H1 (cell line): ENCODE measurements around the gene EPG5. TPM values are rescaled to one million over a fixed set of nuclear protein-coding genes. Genes with fewer than 3 reads are reported as not detected.

Experiments
- CTCF ChIA-PET: fragments of 300-600 bp; sonication (Branson Sonifier 250); formaldehyde crosslinking; loops from one replicate; lab custom pipeline; 2021; ENCODE audit not compliant: partially characterized antibody; lab: Charles Lee
- POLR2A ChIA-PET: fragments of 300-600 bp; sonication (Branson Sonifier 250); formaldehyde crosslinking; loops from one replicate; lab custom pipeline; 2021; ENCODE audit warnings: inconsistent platforms; ENCODE audit not compliant: partially characterized antibody; lab: Charles Lee
- DNase-seq, 2 experiments: peaks; one replicate each; pipeline versions ENCODE4 v3.0.0 to v3.0.0-alpha.2; 2010 to 2022; ENCODE audit warnings: low spot score in 2 of 2, low read depth in 1 of 2, mixed read lengths in 1 of 2
- FAIRE-seq: peaks from 2 replicates; lab custom pipeline; 2011; peaks lifted over from hg19 to GRCh38; lab: Jason Lieb, UNC
- H2AFZ ChIP-seq: 2 replicates; pipeline ENCODE4 v1.8.1; 2012; ENCODE audit warnings: low read length, inconsistent platforms
- H2AK5ac ChIP-seq: 2 replicates; pipeline ENCODE4 v1.6.1; 2013; ENCODE audit warnings: low read depth, low read length
- H2BK120ac ChIP-seq: replicated peaks from 2 replicates; pipeline ENCODE3; 2013; ENCODE audit warnings: low read depth, low read length, inconsistent platforms
- H2BK12ac ChIP-seq: 2 replicates; pipeline ENCODE4 v1.6.1; 2013; ENCODE audit warnings: low read depth, low read length
- H2BK15ac ChIP-seq: 2 replicates; pipeline ENCODE4 v1.6.1; 2013; ENCODE audit warnings: low read length
- H2BK20ac ChIP-seq: 2 replicates; pipeline ENCODE4 v1.6.1; 2013; ENCODE audit warnings: low read length
- H2BK5ac ChIP-seq: 2 replicates; pipeline ENCODE4 v1.6.1; 2013; ENCODE audit warnings: low read depth, low read length
- H3K14ac ChIP-seq: 2 replicates; pipeline ENCODE4 v1.6.1; 2013; ENCODE audit warnings: inconsistent platforms; ENCODE audit not compliant: insufficient read length
- H3K18ac ChIP-seq: 2 replicates; pipeline ENCODE4 v1.6.1; 2013; ENCODE audit warnings: low read length; ENCODE audit errors: extremely low read depth
- H3K23ac ChIP-seq: 2 replicates; pipeline ENCODE4 v1.6.1; 2013; ENCODE audit warnings: inconsistent platforms; ENCODE audit not compliant: insufficient read length
- H3K23me2 ChIP-seq: 2 replicates; pipeline ENCODE4 v1.6.1; 2013; ENCODE audit warnings: low read depth, low read length
- H3K27ac ChIP-seq: 2 replicates; pipeline ENCODE4 v1.6.1; 2011; ENCODE audit warnings: low read depth, low read length, inconsistent platforms
- H3K27me3 ChIP-seq, 4 experiments: replicated peaks in 1 of 4; 1 replicate in 1 of 4; 2 replicates in 3 of 4; pipeline versions ENCODE4 v1.6.1 to v1.8.1; 2011 to 2013; ENCODE audit warnings: low read length in 3 of 4, mild to moderate bottlenecking in 3 of 4, inconsistent platforms in 2 of 4, mixed read lengths in 2 of 4, moderate library complexity in 1 of 4; ENCODE audit not compliant: control insufficient read depth in 3 of 4, insufficient read depth in 3 of 4; ENCODE audit errors: extremely low read depth in 1 of 4
- H3K36me3 ChIP-seq, 4 experiments: 2 replicates each; pipeline versions ENCODE4 v1.6.1 to v1.8.1; 2011 to 2013; ENCODE audit warnings: mild to moderate bottlenecking in 4 of 4, low read length in 3 of 4, moderate library complexity in 2 of 4, control low read depth in 1 of 4, inconsistent platforms in 1 of 4; ENCODE audit not compliant: insufficient read depth in 4 of 4, control insufficient read depth in 2 of 4
- H3K4ac ChIP-seq: replicated peaks from 2 replicates; pipeline ENCODE3; 2013; ENCODE audit warnings: low read length, low read depth, mixed read lengths, inconsistent platforms; ENCODE audit not compliant: insufficient read length
- H3K4me1 ChIP-seq, 4 experiments: replicated peaks in 1 of 4; 1 replicate in 1 of 4; 2 replicates in 3 of 4; pipeline versions ENCODE4 v1.6.1 to v1.8.1; 2011 to 2013; ENCODE audit warnings: low read length in 3 of 4, inconsistent platforms in 2 of 4, mixed read lengths in 1 of 4; ENCODE audit not compliant: insufficient read depth in 4 of 4, control insufficient read depth in 3 of 4
- H3K4me2 ChIP-seq, 2 experiments: 2 replicates each; pipeline versions ENCODE4 v1.6.1 to v1.8.1; 2011 to 2013; ENCODE audit warnings: low read depth in 2 of 2, low read length in 2 of 2, control low read depth in 1 of 2, inconsistent platforms in 1 of 2, mild to moderate bottlenecking in 1 of 2; ENCODE audit not compliant: insufficient read depth in 1 of 2
- H3K4me3 ChIP-seq, 4 experiments: fragments of 200-600, 300-600 bp in 1 of 4; sonication (generic), shearing (Covaris generic), sonication (Bioruptor Twin) in 1 of 4; 2 replicates each; pipeline versions ENCODE4 v1.5.1 to v1.8.1; 2011 to 2016; ENCODE audit warnings: low read length in 4 of 4, low read depth in 3 of 4, control low read depth in 2 of 4, inconsistent platforms in 2 of 4, mild to moderate bottlenecking in 2 of 4, mixed read lengths in 1 of 4, moderate library complexity in 1 of 4; ENCODE audit not compliant: insufficient read depth in 2 of 4; ENCODE audit errors: extremely low read depth in 1 of 4
- H3K56ac ChIP-seq: replicated peaks from 2 replicates; pipeline ENCODE3; 2013; ENCODE audit warnings: low read depth, mild to moderate bottlenecking, mixed read lengths, low read length, inconsistent platforms; ENCODE audit not compliant: insufficient read length
- H3K79me1 ChIP-seq: 2 replicates; pipeline ENCODE4 v1.6.1; 2013; ENCODE audit warnings: low read depth, low read length, control low read depth
- H3K79me2 ChIP-seq, 2 experiments: 2 replicates each; pipeline versions ENCODE4 v1.6.1 to v1.8.1; 2012 to 2013; ENCODE audit warnings: low read length in 2 of 2, mild to moderate bottlenecking in 2 of 2, inconsistent platforms in 1 of 2; ENCODE audit not compliant: insufficient read depth in 2 of 2, control insufficient read depth in 1 of 2
- H3K9ac ChIP-seq, 4 experiments: replicated peaks in 1 of 4; 1 replicate in 1 of 4; 2 replicates in 3 of 4; pipeline versions ENCODE4 v1.6.1 to v1.8.1; 2011 to 2013; ENCODE audit warnings: low read depth in 3 of 4, low read length in 3 of 4, control low read depth in 2 of 4, mild to moderate bottlenecking in 2 of 4, moderate library complexity in 2 of 4, inconsistent platforms in 1 of 4; ENCODE audit errors: extremely low read depth in 1 of 4
- H3K9me3 ChIP-seq, 2 experiments: 2 replicates each; pipeline versions ENCODE4 v1.6.1 to v1.8.1; 2012 to 2013; ENCODE audit warnings: mild to moderate bottlenecking in 2 of 2, moderate library complexity in 2 of 2, control low read depth in 1 of 2, inconsistent platforms in 1 of 2, low read depth in 1 of 2, low read length in 1 of 2, mixed read lengths in 1 of 2; ENCODE audit not compliant: insufficient read depth in 2 of 2
- H4K20me1 ChIP-seq, 2 experiments: replicated peaks in 1 of 2; 2 replicates each; pipeline versions ENCODE3 to v1.8.1; 2011 to 2013; ENCODE audit warnings: inconsistent platforms in 2 of 2, low read length in 2 of 2, mild to moderate bottlenecking in 1 of 2; ENCODE audit not compliant: insufficient read depth in 2 of 2, control insufficient read depth in 1 of 2
- H4K5ac ChIP-seq: 2 replicates; pipeline ENCODE4 v1.6.1; 2013; ENCODE audit warnings: low read length, low read depth, mixed read lengths, inconsistent platforms; ENCODE audit not compliant: insufficient read length
- H4K8ac ChIP-seq: 2 replicates; pipeline ENCODE4 v1.8.0; 2013; ENCODE audit warnings: mild to moderate bottlenecking, moderate library complexity, low read length, inconsistent platforms; ENCODE audit not compliant: insufficient read depth; ENCODE audit errors: extremely low read depth
- H4K91ac ChIP-seq: replicated peaks from 2 replicates; pipeline ENCODE3; 2013; ENCODE audit warnings: low read length, mixed read lengths, inconsistent platforms; ENCODE audit not compliant: insufficient read length
- TCF12 ChIP-seq: IDR thresholded peaks from 2 replicates; pipeline ENCODE4 v1.6.1; 2011; ENCODE audit warnings: low read depth, mild to moderate bottlenecking, low read length
- WGBS, 2 experiments: shearing (Covaris generic) in 1 of 2; methylation state at CpG; one replicate each; pipeline versions ENCODE4 v1.1.6 to v1.1.7; 2013 to 2015; ENCODE audit warnings: low lambda C conversion rate in 2 of 2, mixed read lengths in 2 of 2, inconsistent platforms in 1 of 2, low coverage in 1 of 2, missing lambda C conversion rate in 1 of 2; ENCODE audit not compliant: insufficient replicate concordance in 2 of 2, insufficient coverage in 1 of 2, insufficient read length in 1 of 2; ENCODE audit errors: extremely low coverage in 1 of 2, missing lambda C conversion rate in 1 of 2; 5-methylcytosine and 5-hydroxymethylcytosine counted together
- polyA plus RNA-seq, 7 experiments: library from polyadenylated mRNA; depleted of rRNA in 3 of 7; stranded (reverse) in 5 of 7; unstranded in 2 of 7; fragments of >200 nt in 5 of 7; fragments of 200-250 nt in 2 of 7; gene quantifications; 1 replicate in 5 of 7; 2 replicates in 1 of 7; 4 replicates in 1 of 7; pipeline versions ENCODE4 v1.2.1 to v1.2.3, GENCODE V29; 2011 to 2013; ENCODE audit warnings: missing spikeins in 2 of 7, mixed read lengths in 2 of 7
- total RNA-seq: library from RNA; stranded (reverse); fragmentation: NEBNext Ultra II Directional; extraction: Animal tissue kit (Norgen Biotek cat#: 25700); gene quantifications from 2 replicates; pipeline ENCODE4 v1.2.1, GENCODE V29; 2021

The EPG5 gene
- total and polyA plus RNA-seq, 2 of the 8 experiments (the other 6 are each of a cell fraction or from before 2014, with no cell fraction given): 14.1 to 18.3 TPM

GRCh38 chr18:45926691-45927090 lies 40.4 kb downstream of the EPG5 start:
- Histone ChIP-seq H3K4me3 (no peak overlapping the region), H2AFZ (no peak overlapping the region), H2BK20ac (no peak overlapping the region), H4K8ac (no peak overlapping the region), H3K4ac (no peak overlapping the region), H3K4me1 (no peaks in the 10 kb centered on the region), H2BK15ac (no peak overlapping the region), H2BK12ac (no peak overlapping the region), H3K79me1 (no peaks in the 10 kb centered on the region), H3K79me2 (no peaks in the 10 kb centered on the region), H3K27ac (no peak overlapping the region), H3K9me3 (no peaks in the 10 kb centered on the region), H3K27me3 (no peaks in the 10 kb centered on the region), H3K23me2 (no peaks in the 10 kb centered on the region; the same call in 1 of the 2 replicates), H3K14ac (no peak overlapping the region), H3K56ac (no peak overlapping the region), H3K9ac (no peak overlapping the region), H4K5ac (no peak overlapping the region), H3K18ac (no peak overlapping the region), H2BK5ac (no peak overlapping the region), H3K36me3 (peaks cover 7 to 29% (median 17%) of the 10 kb centered on the region in 4 experiments; a peak in 7 of 8 replicates), H4K91ac (no peak overlapping the region), H2AK5ac (no peak overlapping the region), H3K23ac (no peak overlapping the region), H4K20me1 (peaks cover 0 to 2% of the 10 kb centered on the region in 2 experiments), H3K4me2 (no peak overlapping the region), H2BK120ac (no peak overlapping the region)
- TF ChIP-seq TCF12: no peak
- POLR2A ChIA-PET: no interaction called here
- DNase-seq: no peak
- CTCF ChIA-PET: interaction anchor here (2.4 kb wide), 1 partner anchor 147 kb away, joined by 11 read pairs; no protein-coding TSS in a partner anchor
- FAIRE-seq: no peak
- 98% methylated on average over 3 of the region's 3 CpGs; no CpG with 5 or more reads in 1 of the 2 experiments for WGBS, 2 experiments
